ENCODE data around the gene NCS1. TPM values are rescaled to one million over a fixed set of nuclear protein-coding genes. Genes with fewer than 3 reads are reported as not detected.

Gene NCS1
- total and polyA plus RNA-seq, 9 of the 15 experiments (the other 6 are each of a cell fraction or from before 2014, with no cell fraction given), result 0.28 to 27.0 (median 9.6) TPM

DNA sequence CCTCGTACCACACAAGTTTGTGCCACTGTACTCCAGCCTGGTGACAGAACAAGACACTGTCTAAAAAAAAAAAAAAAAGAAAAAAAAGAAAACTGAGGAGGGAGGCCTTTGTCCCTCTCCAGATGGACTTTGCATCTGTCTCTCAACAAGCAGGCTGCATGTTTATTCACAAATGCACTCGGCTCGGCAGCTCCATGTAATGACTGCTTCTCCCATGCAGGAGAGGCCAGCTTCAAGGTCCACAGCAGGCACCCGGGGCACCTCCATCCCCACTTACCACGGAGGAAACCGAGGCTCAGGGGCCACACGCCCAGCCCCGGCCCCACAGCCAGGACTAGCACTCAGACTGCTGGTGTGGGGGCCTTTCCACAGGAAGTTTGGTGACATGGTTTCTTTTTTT is 13.1 kb upstream of the NCS1 start:
- Histone ChIP-seq H3K79me2 (ENCODE audit: control insufficient read depth, insufficient read depth, low read length) (no peaks in the 10 kb centered on the region), H3K9me3 (replicated peaks; ENCODE audit: control insufficient read depth, insufficient read depth, low read depth, low read length) (no peaks in the 10 kb centered on the region), H4K20me1 (replicated peaks; ENCODE audit: control insufficient read depth, insufficient read depth, low read length) (no peaks in the 10 kb centered on the region), H2AFZ (ENCODE audit: low read depth, low read length) (no peak overlapping the region), H3K9ac (ENCODE audit: insufficient read depth in 1 of 2, low read depth in 2 of 2, low read length in 2 of 2) (no peak overlapping the region), H3K9me1 (ENCODE audit: control insufficient read depth, insufficient read depth, low read length) (no peaks in the 10 kb centered on the region), H3K36me3 (ENCODE audit: control insufficient read depth, insufficient read depth, low read length) (no peaks in the 10 kb centered on the region), H3K27me3 (ENCODE audit: control insufficient read depth in 2 of 2, insufficient read depth in 2 of 2, low read length in 2 of 2) (peaks cover 0 to 10% of the 10 kb centered on the region in 2 experiments; a peak in 2 of 5 replicates), H3K27ac (ENCODE audit: extremely low read depth, low read depth, low read length) (no peak overlapping the region), H3K4me3 (no peak overlapping the region), H3K4me1 (replicated peaks in 1 of 2; ENCODE audit: control insufficient read depth in 2 of 2, insufficient read depth in 2 of 2, low read length in 2 of 2) (no peaks in the 10 kb centered on the region; a peak in 1 of 5 replicates), H3K4me2 (ENCODE audit: insufficient read depth, low read length) (no peak overlapping the region)
- no peak for ATAC-seq
- ChIA-PET POLR2A (interaction anchor here (1.0 kb wide), 1 partner anchor 15 kb away, joined by 3 read pairs; no protein-coding TSS in a partner anchor), CTCF (ENCODE audit: low intra/inter-chr PET ratio) (no interaction called here)
- TF ChIP-seq KAT7 (CRISPR knock-in tag; IDR thresholded peaks at IDR 0.05; ENCODE audit: borderline replicate concordance) (no peak), ZNF785 (CRISPR knock-in tag; IDR thresholded peaks at IDR 0.05) (no peak), TFAM (CRISPR knock-in tag; conservative IDR thresholded peaks at IDR 0.05) (no peak), KHSRP (IDR thresholded peaks at IDR 0.05) (no peak), MBD2 (IDR thresholded peaks at IDR 0.05; ENCODE audit: borderline replicate concordance, low read depth) (no peak), MED1 (CRISPR knock-in tag; IDR thresholded peaks at IDR 0.05; ENCODE audit: borderline replicate concordance) (no peak), ZNF274 (IDR thresholded peaks at IDR 0.05; ENCODE audit: borderline replicate concordance, low read depth, low read length) (no peak)
- TF ChIP-seq, protein P1, sequence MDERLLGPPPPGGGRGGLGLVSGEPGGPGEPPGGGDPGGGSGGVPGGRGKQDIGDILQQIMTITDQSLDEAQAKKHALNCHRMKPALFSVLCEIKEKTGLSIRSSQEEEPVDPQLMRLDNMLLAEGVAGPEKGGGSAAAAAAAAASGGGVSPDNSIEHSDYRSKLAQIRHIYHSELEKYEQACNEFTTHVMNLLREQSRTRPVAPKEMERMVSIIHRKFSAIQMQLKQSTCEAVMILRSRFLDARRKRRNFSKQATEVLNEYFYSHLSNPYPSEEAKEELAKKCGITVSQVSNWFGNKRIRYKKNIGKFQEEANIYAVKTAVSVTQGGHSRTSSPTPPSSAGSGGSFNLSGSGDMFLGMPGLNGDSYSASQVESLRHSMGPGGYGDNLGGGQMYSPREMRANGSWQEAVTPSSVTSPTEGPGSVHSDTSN (CRISPR knock-in tag; IDR thresholded peaks at IDR 0.05; ENCODE audit: low read depth), result no peak
- TF ChIP-seq, protein P1 (tag; conservative IDR thresholded peaks at IDR 0.05; ENCODE audit: low read depth), result no peak
- TF ChIP-seq, protein P2, sequence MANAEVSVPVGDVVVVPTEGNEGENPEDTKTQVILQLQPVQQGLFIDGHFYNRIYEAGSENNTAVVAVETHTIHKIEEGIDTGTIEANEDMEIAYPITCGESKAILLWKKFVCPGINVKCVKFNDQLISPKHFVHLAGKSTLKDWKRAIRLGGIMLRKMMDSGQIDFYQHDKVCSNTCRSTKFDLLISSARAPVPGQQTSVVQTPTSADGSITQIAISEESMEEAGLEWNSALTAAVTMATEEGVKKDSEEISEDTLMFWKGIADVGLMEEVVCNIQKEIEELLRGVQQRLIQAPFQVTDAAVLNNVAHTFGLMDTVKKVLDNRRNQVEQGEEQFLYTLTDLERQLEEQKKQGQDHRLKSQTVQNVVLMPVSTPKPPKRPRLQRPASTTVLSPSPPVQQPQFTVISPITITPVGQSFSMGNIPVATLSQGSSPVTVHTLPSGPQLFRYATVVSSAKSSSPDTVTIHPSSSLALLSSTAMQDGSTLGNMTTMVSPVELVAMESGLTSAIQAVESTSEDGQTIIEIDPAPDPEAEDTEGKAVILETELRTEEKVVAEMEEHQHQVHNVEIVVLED (CRISPR knock-in tag; IDR thresholded peaks at IDR 0.05), result no peak
- TF ChIP-seq, protein P3, sequence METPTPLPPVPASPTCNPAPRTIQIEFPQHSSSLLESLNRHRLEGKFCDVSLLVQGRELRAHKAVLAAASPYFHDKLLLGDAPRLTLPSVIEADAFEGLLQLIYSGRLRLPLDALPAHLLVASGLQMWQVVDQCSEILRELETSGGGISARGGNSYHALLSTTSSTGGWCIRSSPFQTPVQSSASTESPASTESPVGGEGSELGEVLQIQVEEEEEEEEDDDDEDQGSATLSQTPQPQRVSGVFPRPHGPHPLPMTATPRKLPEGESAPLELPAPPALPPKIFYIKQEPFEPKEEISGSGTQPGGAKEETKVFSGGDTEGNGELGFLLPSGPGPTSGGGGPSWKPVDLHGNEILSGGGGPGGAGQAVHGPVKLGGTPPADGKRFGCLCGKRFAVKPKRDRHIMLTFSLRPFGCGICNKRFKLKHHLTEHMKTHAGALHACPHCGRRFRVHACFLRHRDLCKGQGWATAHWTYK (CRISPR knock-in tag; IDR thresholded peaks at IDR 0.05), result no peak
- TF ChIP-seq, protein P4, sequence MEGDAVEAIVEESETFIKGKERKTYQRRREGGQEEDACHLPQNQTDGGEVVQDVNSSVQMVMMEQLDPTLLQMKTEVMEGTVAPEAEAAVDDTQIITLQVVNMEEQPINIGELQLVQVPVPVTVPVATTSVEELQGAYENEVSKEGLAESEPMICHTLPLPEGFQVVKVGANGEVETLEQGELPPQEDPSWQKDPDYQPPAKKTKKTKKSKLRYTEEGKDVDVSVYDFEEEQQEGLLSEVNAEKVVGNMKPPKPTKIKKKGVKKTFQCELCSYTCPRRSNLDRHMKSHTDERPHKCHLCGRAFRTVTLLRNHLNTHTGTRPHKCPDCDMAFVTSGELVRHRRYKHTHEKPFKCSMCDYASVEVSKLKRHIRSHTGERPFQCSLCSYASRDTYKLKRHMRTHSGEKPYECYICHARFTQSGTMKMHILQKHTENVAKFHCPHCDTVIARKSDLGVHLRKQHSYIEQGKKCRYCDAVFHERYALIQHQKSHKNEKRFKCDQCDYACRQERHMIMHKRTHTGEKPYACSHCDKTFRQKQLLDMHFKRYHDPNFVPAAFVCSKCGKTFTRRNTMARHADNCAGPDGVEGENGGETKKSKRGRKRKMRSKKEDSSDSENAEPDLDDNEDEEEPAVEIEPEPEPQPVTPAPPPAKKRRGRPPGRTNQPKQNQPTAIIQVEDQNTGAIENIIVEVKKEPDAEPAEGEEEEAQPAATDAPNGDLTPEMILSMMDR (IDR thresholded peaks at IDR 0.05 in 2 of 3, conservative IDR thresholded peaks at IDR 0.05 in 1 of 3; ENCODE audit: insufficient read depth in 2 of 3, low read depth in 1 of 3, low read length in 3 of 3), result no peak
- TF ChIP-seq, protein P5, sequence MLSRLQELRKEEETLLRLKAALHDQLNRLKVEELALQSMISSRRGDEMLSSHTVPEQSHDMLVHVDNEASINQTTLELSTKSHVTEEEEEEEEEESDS (CRISPR knock-in tag; IDR thresholded peaks at IDR 0.05), result no peak
- DNase-seq (ENCODE audit: extremely low read depth in 1 of 4, low spot score in 3 of 4), result no peak
- 16% methylated on average over 8 of the region's 8 CpGs for WGBS (ENCODE audit: insufficient coverage, low coverage, missing lambda C conversion rate)
- no TSS peak for BruUV-seq (replicated peaks)
- intact Hi-C loops (cut with micrococcal nuclease) (no loop called here), in situ Hi-C loops (cut with MboI) (no loop called here)
- no peak for FAIRE-seq

Data from K562 (cell line).